Hepatocyte (in vitro differentiated cells): ENCODE measurements around the gene PES1.

Experiments
- CTCF ChIP-seq: fragments of 200-600 bp; sonication (generic); IDR thresholded peaks from 2 replicates; pipeline ENCODE4 v1.5.1; 2016; ENCODE audit warnings: antibody characterized with exemption, mild to moderate bottlenecking; ENCODE audit not compliant: poor library complexity
- EZH2 ChIP-seq: fragments of 200-600 bp; sonication (generic); IDR thresholded peaks from 2 replicates; pipeline ENCODE4 v1.6.1; 2016; ENCODE audit warnings: antibody characterized with exemption, mild to moderate bottlenecking, borderline replicate concordance

GRCh38 chr22:30612789-30613188 is 21.1 kb upstream of the PES1 start:
- TF ChIP-seq CTCF, result no peak
- no peak for TF ChIP-seq EZH2
